H1 (cell line): ENCODE data around the gene BLVRA. TPM values are rescaled to one million over a fixed set of nuclear protein-coding genes. Genes with fewer than 3 reads are reported as not detected.

Experiments
- CTCF ChIA-PET: fragments of 300-600 bp; sonication (Branson Sonifier 250); formaldehyde crosslinking; loops from one replicate; lab custom pipeline; 2021; ENCODE audit not compliant: partially characterized antibody; lab: Charles Lee
- POLR2A ChIA-PET: fragments of 300-600 bp; sonication (Branson Sonifier 250); formaldehyde crosslinking; loops from one replicate; lab custom pipeline; 2021; ENCODE audit warnings: inconsistent platforms; ENCODE audit not compliant: partially characterized antibody; lab: Charles Lee
- DNase-seq, 2 experiments: peaks; one replicate each; pipeline versions ENCODE4 v3.0.0 to v3.0.0-alpha.2; 2010 to 2022; ENCODE audit warnings: low spot score in 2 of 2, low read depth in 1 of 2, mixed read lengths in 1 of 2
- FAIRE-seq: peaks from 2 replicates; lab custom pipeline; 2011; peaks lifted over from hg19 to GRCh38; lab: Jason Lieb, UNC
- H2AFZ ChIP-seq: 2 replicates; pipeline ENCODE4 v1.8.1; 2012; ENCODE audit warnings: low read length, inconsistent platforms
- H2AK5ac ChIP-seq: 2 replicates; pipeline ENCODE4 v1.6.1; 2013; ENCODE audit warnings: low read depth, low read length
- H2BK120ac ChIP-seq: replicated peaks from 2 replicates; pipeline ENCODE3; 2013; ENCODE audit warnings: low read depth, low read length, inconsistent platforms
- H2BK12ac ChIP-seq: 2 replicates; pipeline ENCODE4 v1.6.1; 2013; ENCODE audit warnings: low read depth, low read length
- H2BK15ac ChIP-seq: 2 replicates; pipeline ENCODE4 v1.6.1; 2013; ENCODE audit warnings: low read length
- H2BK20ac ChIP-seq: 2 replicates; pipeline ENCODE4 v1.6.1; 2013; ENCODE audit warnings: low read length
- H2BK5ac ChIP-seq: 2 replicates; pipeline ENCODE4 v1.6.1; 2013; ENCODE audit warnings: low read depth, low read length
- H3K14ac ChIP-seq: 2 replicates; pipeline ENCODE4 v1.6.1; 2013; ENCODE audit warnings: inconsistent platforms; ENCODE audit not compliant: insufficient read length
- H3K18ac ChIP-seq: 2 replicates; pipeline ENCODE4 v1.6.1; 2013; ENCODE audit warnings: low read length; ENCODE audit errors: extremely low read depth
- H3K23ac ChIP-seq: 2 replicates; pipeline ENCODE4 v1.6.1; 2013; ENCODE audit warnings: inconsistent platforms; ENCODE audit not compliant: insufficient read length
- H3K23me2 ChIP-seq: 2 replicates; pipeline ENCODE4 v1.6.1; 2013; ENCODE audit warnings: low read depth, low read length
- H3K27ac ChIP-seq: 2 replicates; pipeline ENCODE4 v1.6.1; 2011; ENCODE audit warnings: low read depth, low read length, inconsistent platforms
- H3K27me3 ChIP-seq, 4 experiments: replicated peaks in 1 of 4; 1 replicate in 1 of 4; 2 replicates in 3 of 4; pipeline versions ENCODE4 v1.6.1 to v1.8.1; 2011 to 2013; ENCODE audit warnings: low read length in 3 of 4, mild to moderate bottlenecking in 3 of 4, inconsistent platforms in 2 of 4, mixed read lengths in 2 of 4, moderate library complexity in 1 of 4; ENCODE audit not compliant: control insufficient read depth in 3 of 4, insufficient read depth in 3 of 4; ENCODE audit errors: extremely low read depth in 1 of 4
- H3K36me3 ChIP-seq, 4 experiments: 2 replicates each; pipeline versions ENCODE4 v1.6.1 to v1.8.1; 2011 to 2013; ENCODE audit warnings: mild to moderate bottlenecking in 4 of 4, low read length in 3 of 4, moderate library complexity in 2 of 4, control low read depth in 1 of 4, inconsistent platforms in 1 of 4; ENCODE audit not compliant: insufficient read depth in 4 of 4, control insufficient read depth in 2 of 4
- H3K4ac ChIP-seq: replicated peaks from 2 replicates; pipeline ENCODE3; 2013; ENCODE audit warnings: low read length, low read depth, mixed read lengths, inconsistent platforms; ENCODE audit not compliant: insufficient read length
- H3K4me1 ChIP-seq, 4 experiments: replicated peaks in 1 of 4; 1 replicate in 1 of 4; 2 replicates in 3 of 4; pipeline versions ENCODE4 v1.6.1 to v1.8.1; 2011 to 2013; ENCODE audit warnings: low read length in 3 of 4, inconsistent platforms in 2 of 4, mixed read lengths in 1 of 4; ENCODE audit not compliant: insufficient read depth in 4 of 4, control insufficient read depth in 3 of 4
- H3K4me2 ChIP-seq, 2 experiments: 2 replicates each; pipeline versions ENCODE4 v1.6.1 to v1.8.1; 2011 to 2013; ENCODE audit warnings: low read depth in 2 of 2, low read length in 2 of 2, control low read depth in 1 of 2, inconsistent platforms in 1 of 2, mild to moderate bottlenecking in 1 of 2; ENCODE audit not compliant: insufficient read depth in 1 of 2
- H3K4me3 ChIP-seq, 4 experiments: fragments of 200-600, 300-600 bp in 1 of 4; sonication (generic), shearing (Covaris generic), sonication (Bioruptor Twin) in 1 of 4; 2 replicates each; pipeline versions ENCODE4 v1.5.1 to v1.8.1; 2011 to 2016; ENCODE audit warnings: low read length in 4 of 4, low read depth in 3 of 4, control low read depth in 2 of 4, inconsistent platforms in 2 of 4, mild to moderate bottlenecking in 2 of 4, mixed read lengths in 1 of 4, moderate library complexity in 1 of 4; ENCODE audit not compliant: insufficient read depth in 2 of 4; ENCODE audit errors: extremely low read depth in 1 of 4
- H3K56ac ChIP-seq: replicated peaks from 2 replicates; pipeline ENCODE3; 2013; ENCODE audit warnings: low read depth, mild to moderate bottlenecking, mixed read lengths, low read length, inconsistent platforms; ENCODE audit not compliant: insufficient read length
- H3K79me1 ChIP-seq: 2 replicates; pipeline ENCODE4 v1.6.1; 2013; ENCODE audit warnings: low read depth, low read length, control low read depth
- H3K79me2 ChIP-seq, 2 experiments: 2 replicates each; pipeline versions ENCODE4 v1.6.1 to v1.8.1; 2012 to 2013; ENCODE audit warnings: low read length in 2 of 2, mild to moderate bottlenecking in 2 of 2, inconsistent platforms in 1 of 2; ENCODE audit not compliant: insufficient read depth in 2 of 2, control insufficient read depth in 1 of 2
- H3K9ac ChIP-seq, 4 experiments: replicated peaks in 1 of 4; 1 replicate in 1 of 4; 2 replicates in 3 of 4; pipeline versions ENCODE4 v1.6.1 to v1.8.1; 2011 to 2013; ENCODE audit warnings: low read depth in 3 of 4, low read length in 3 of 4, control low read depth in 2 of 4, mild to moderate bottlenecking in 2 of 4, moderate library complexity in 2 of 4, inconsistent platforms in 1 of 4; ENCODE audit errors: extremely low read depth in 1 of 4
- H3K9me3 ChIP-seq, 2 experiments: 2 replicates each; pipeline versions ENCODE4 v1.6.1 to v1.8.1; 2012 to 2013; ENCODE audit warnings: mild to moderate bottlenecking in 2 of 2, moderate library complexity in 2 of 2, control low read depth in 1 of 2, inconsistent platforms in 1 of 2, low read depth in 1 of 2, low read length in 1 of 2, mixed read lengths in 1 of 2; ENCODE audit not compliant: insufficient read depth in 2 of 2
- H4K20me1 ChIP-seq, 2 experiments: replicated peaks in 1 of 2; 2 replicates each; pipeline versions ENCODE3 to v1.8.1; 2011 to 2013; ENCODE audit warnings: inconsistent platforms in 2 of 2, low read length in 2 of 2, mild to moderate bottlenecking in 1 of 2; ENCODE audit not compliant: insufficient read depth in 2 of 2, control insufficient read depth in 1 of 2
- H4K5ac ChIP-seq: 2 replicates; pipeline ENCODE4 v1.6.1; 2013; ENCODE audit warnings: low read length, low read depth, mixed read lengths, inconsistent platforms; ENCODE audit not compliant: insufficient read length
- H4K8ac ChIP-seq: 2 replicates; pipeline ENCODE4 v1.8.0; 2013; ENCODE audit warnings: mild to moderate bottlenecking, moderate library complexity, low read length, inconsistent platforms; ENCODE audit not compliant: insufficient read depth; ENCODE audit errors: extremely low read depth
- H4K91ac ChIP-seq: replicated peaks from 2 replicates; pipeline ENCODE3; 2013; ENCODE audit warnings: low read length, mixed read lengths, inconsistent platforms; ENCODE audit not compliant: insufficient read length
- GABPA ChIP-seq: IDR thresholded peaks from 2 replicates; pipeline ENCODE4 v1.6.1; 2011; ENCODE audit warnings: mild to moderate bottlenecking, low read length, moderate library complexity, borderline replicate concordance; ENCODE audit not compliant: insufficient read depth
- JUN ChIP-seq: IDR thresholded peaks from 2 replicates; pipeline ENCODE4 v1.6.1; 2011; ENCODE audit warnings: low read depth, mild to moderate bottlenecking, improper control_type of control experiment, low read length
- MAFK ChIP-seq: IDR thresholded peaks from 2 replicates; pipeline ENCODE4 v1.6.1; 2012; ENCODE audit warnings: low read depth, mild to moderate bottlenecking, improper control_type of control experiment, low read length
- WGBS, 2 experiments: shearing (Covaris generic) in 1 of 2; methylation state at CpG; one replicate each; pipeline versions ENCODE4 v1.1.6 to v1.1.7; 2013 to 2015; ENCODE audit warnings: low lambda C conversion rate in 2 of 2, mixed read lengths in 2 of 2, inconsistent platforms in 1 of 2, low coverage in 1 of 2, missing lambda C conversion rate in 1 of 2; ENCODE audit not compliant: insufficient replicate concordance in 2 of 2, insufficient coverage in 1 of 2, insufficient read length in 1 of 2; ENCODE audit errors: extremely low coverage in 1 of 2, missing lambda C conversion rate in 1 of 2; 5-methylcytosine and 5-hydroxymethylcytosine counted together
- polyA plus RNA-seq, 7 experiments: library from polyadenylated mRNA; depleted of rRNA in 3 of 7; stranded (reverse) in 5 of 7; unstranded in 2 of 7; fragments of >200 nt in 5 of 7; fragments of 200-250 nt in 2 of 7; gene quantifications; 1 replicate in 5 of 7; 2 replicates in 1 of 7; 4 replicates in 1 of 7; pipeline versions ENCODE4 v1.2.1 to v1.2.3, GENCODE V29; 2011 to 2013; ENCODE audit warnings: missing spikeins in 2 of 7, mixed read lengths in 2 of 7
- total RNA-seq: library from RNA; stranded (reverse); fragmentation: NEBNext Ultra II Directional; extraction: Animal tissue kit (Norgen Biotek cat#: 25700); gene quantifications from 2 replicates; pipeline ENCODE4 v1.2.1, GENCODE V29; 2021
- TF ChIP-seq, protein P1 (sequence below), 3 experiments: IDR thresholded peaks; 1 replicate in 2 of 3; 2 replicates in 1 of 3; pipeline versions ENCODE4 v1.5.1 to v1.6.1; 2011; ENCODE audit warnings: low read length in 3 of 3, mild to moderate bottlenecking in 3 of 3, inconsistent platforms in 2 of 3, low read depth in 1 of 3, moderate library complexity in 1 of 3; ENCODE audit not compliant: insufficient read depth in 1 of 3; ENCODE audit errors: control extremely low read depth in 1 of 3

The BLVRA gene
- total and polyA plus RNA-seq, 2 of the 8 experiments (the other 6 are each of a cell fraction or from before 2014, with no cell fraction given): 16.1 to 37.1 TPM

DNA sequence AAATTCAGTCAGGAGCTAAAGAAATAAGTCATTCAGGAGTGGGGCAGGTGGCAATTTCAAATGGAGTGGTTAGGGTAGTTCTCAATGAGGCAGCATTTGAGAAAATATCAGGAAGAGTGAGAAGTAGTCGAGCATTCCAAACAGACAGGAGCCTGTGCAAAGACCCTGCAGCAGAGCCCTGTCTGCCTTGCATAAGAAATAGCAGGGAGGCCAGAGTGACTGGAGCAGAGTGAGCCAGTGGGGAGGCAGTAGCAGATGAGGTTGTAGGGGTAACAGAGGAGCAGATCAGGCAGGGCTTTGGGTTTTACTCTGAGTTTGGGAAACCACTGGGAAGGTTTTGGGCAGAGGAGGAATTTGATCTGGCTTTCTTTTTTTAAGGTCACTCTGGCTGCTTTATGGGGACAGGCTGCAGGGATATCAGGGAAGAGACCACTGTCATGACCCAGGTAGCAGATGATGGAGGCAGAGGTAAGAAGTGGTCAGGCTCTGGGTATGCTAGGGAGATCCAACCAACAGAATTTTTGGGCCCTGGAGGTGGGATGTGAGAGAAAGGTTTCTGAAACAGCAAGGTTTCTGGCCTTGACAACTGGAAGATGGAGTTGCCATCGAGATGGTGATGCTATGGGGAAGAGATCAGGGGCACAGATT, 1.3 kb upstream of the BLVRA start:
- Histone ChIP-seq H2BK20ac (no peak overlapping the region), H3K4me2 (peak overlapping the region in 1 of 2 experiments; percentile 75; a peak in 2 of 4 replicates), H4K20me1 (no peaks in the 10 kb centered on the region), H3K4me3 (peak overlapping the region in 2 of 4 experiments; percentile 74 to 92; a peak in 2 of 8 replicates), H3K14ac (no peak overlapping the region), H3K23ac (no peak overlapping the region), H3K9ac (no peak overlapping the region), H3K79me2 (no peaks in the 10 kb centered on the region), H4K91ac (no peak overlapping the region), H2AFZ (no peak overlapping the region), H4K8ac (no peak overlapping the region), H3K79me1 (peaks cover 3% of the 10 kb centered on the region; the same call in 1 of the 2 replicates), H2BK5ac (no peak overlapping the region), H3K4ac (no peak overlapping the region), H2BK15ac (no peak overlapping the region), H3K23me2 (peaks cover 4% of the 10 kb centered on the region), H3K56ac (no peak overlapping the region), H3K27ac (no peak overlapping the region), H3K27me3 (peaks cover 0 to 10% (median 8%) of the 10 kb centered on the region in 4 experiments; a peak in 4 of 7 replicates), H3K4me1 (peaks cover 0 to 3% (median 1%) of the 10 kb centered on the region in 4 experiments; a peak in 3 of 7 replicates), H4K5ac (no peak overlapping the region), H2AK5ac (no peak overlapping the region), H2BK120ac (no peak overlapping the region), H3K18ac (no peak overlapping the region), H2BK12ac (no peak overlapping the region), H3K9me3 (no peaks in the 10 kb centered on the region), H3K36me3 (no peaks in the 10 kb centered on the region)
- DNase-seq (no peak), FAIRE-seq (no peak)
- TF ChIP-seq JUN (no peak), GABPA (no peak), MAFK (no peak)
- TF ChIP-seq, protein P1, sequence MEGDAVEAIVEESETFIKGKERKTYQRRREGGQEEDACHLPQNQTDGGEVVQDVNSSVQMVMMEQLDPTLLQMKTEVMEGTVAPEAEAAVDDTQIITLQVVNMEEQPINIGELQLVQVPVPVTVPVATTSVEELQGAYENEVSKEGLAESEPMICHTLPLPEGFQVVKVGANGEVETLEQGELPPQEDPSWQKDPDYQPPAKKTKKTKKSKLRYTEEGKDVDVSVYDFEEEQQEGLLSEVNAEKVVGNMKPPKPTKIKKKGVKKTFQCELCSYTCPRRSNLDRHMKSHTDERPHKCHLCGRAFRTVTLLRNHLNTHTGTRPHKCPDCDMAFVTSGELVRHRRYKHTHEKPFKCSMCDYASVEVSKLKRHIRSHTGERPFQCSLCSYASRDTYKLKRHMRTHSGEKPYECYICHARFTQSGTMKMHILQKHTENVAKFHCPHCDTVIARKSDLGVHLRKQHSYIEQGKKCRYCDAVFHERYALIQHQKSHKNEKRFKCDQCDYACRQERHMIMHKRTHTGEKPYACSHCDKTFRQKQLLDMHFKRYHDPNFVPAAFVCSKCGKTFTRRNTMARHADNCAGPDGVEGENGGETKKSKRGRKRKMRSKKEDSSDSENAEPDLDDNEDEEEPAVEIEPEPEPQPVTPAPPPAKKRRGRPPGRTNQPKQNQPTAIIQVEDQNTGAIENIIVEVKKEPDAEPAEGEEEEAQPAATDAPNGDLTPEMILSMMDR (IDR thresholded peaks at IDR 0.05; ENCODE audit: control extremely low read depth in 1 of 3, insufficient read depth in 1 of 3, low read depth in 1 of 3, low read length in 3 of 3): no peak
- ChIA-PET POLR2A (interaction anchor here (0.7 to 2.1 kb wide), 7 partner anchors 11 to 160 kb away, joined by 3 to 12 read pairs (median 4); partner anchors contain the start of gene COA1), CTCF (no interaction called here)
- 88% methylated on average over 2 of the region's 2 CpGs; no CpG with 5 or more reads in 1 of the 2 experiments for WGBS, 2 experiments
